Measurements from ENCODE around the gene SPATA31A5.
"Not testable (repeated sequence)": the region's sequence is repeated elsewhere in the genome, so short reads cannot be mapped to it uniquely, and the experiment has no call there.

SPATA31A5 gene

DNA sequence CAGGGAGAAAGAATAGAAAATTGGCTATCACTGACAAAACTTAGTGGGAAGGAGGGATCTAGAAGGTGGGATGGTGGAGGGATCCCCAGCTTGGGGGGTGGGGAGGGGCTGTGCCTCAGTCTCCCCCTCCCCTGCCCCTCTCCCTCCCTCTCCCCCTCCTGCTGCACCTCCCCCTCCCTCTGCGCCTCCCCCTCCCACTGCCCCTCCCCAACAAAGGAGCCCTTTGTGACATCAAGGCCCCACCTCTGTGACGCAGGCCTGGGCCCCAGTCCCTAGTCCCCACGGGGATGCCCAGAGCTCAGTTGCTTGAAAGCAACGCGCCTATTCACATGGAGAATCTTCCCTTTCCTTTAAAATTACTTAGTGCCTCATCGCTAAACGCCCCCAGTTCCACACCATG is at the start of gene SPATA31A5:
Gene SPATA31A5, plus strand, starts transcription at position 301 of the 400 bp plus-strand sequence. Its CDS starts 29 bp downstream, at position 330.
- not testable (repeated sequence) for DNase-seq

DNA sequence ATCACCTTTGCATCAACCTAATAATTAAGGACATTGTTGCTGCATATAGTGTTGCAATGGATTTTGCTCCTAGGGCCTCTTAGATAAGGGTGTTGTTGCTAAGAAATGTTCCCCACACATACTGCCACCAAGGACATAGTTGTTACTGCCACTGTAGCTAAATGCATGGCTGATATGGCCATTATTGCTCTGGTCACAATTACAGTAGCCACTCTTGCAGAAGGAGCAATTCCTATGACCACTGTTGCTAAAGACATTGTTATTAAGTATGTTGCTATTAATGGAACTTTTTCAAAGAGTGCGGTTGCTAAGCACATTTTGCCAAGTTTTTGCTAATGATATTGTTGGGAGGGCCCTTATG is 48.8 kb downstream of the SPATA31A5 start:
- not testable (repeated sequence) for DNase-seq

DNA sequence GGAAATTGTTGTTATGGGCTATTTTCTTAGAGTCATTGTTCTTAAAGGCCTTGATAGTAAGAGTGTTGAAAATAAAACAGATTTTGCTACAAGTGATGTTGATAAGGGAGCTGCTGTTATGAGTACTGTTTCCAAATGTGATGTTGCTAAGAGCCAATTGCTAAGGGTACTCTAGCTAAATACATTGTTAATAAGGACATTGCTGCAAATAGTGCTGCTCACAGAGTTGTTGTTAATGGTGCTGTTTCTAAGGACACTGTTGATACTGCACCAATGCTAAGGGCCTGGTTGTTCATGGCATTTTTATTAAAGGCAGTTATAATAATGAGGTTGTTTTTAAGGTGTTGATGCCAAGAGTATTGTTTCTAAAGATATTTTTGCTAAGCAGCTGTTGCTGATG is 52.2 kb downstream of the SPATA31A5 start:
- DNase-seq, result not testable (repeated sequence)

Measured in activated CD4-positive, alpha-beta T cell treated with anti-CD3 and anti-CD28 coated beads, Interleukin-2, amount 50 U/mL, for 48 hours (primary cell).